Fibroblast of skin of right biceps (primary cell): Measurements from ENCODE around the gene CXCL5.
A peak's percentile ranks its signal among the peaks of the same experiment; 100 is the strongest.
"Not testable (repeated sequence)": the region's sequence is repeated elsewhere in the genome, so short reads cannot be mapped to it uniquely, and the experiment has no call there.

Experiments used
- DNase-seq: peaks from one replicate; pipeline ENCODE4 v3.0.0-alpha.2; 2013

CXCL5 gene

DNA sequence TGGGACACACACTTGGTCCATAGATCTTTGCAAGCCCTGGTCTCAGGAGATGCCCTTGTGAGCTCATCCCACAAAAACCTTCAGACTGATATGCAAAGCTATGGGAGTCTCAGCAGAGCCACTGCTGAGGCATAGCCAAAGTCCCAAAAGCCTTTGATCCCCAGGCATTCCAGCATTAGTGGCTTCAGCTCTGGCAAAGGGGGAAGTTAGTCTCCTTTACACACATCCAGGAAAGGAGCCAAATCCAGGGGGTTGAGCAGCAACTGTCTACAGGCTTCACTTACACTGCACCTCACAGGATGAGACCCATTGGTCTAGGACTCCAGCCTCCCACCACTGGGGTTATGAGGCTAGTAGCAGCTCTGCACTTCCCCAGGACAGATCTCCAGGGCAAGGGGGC is 30.6 kb downstream of the CXCL5 start:
- DNase-seq: peak; percentile 22

DNA sequence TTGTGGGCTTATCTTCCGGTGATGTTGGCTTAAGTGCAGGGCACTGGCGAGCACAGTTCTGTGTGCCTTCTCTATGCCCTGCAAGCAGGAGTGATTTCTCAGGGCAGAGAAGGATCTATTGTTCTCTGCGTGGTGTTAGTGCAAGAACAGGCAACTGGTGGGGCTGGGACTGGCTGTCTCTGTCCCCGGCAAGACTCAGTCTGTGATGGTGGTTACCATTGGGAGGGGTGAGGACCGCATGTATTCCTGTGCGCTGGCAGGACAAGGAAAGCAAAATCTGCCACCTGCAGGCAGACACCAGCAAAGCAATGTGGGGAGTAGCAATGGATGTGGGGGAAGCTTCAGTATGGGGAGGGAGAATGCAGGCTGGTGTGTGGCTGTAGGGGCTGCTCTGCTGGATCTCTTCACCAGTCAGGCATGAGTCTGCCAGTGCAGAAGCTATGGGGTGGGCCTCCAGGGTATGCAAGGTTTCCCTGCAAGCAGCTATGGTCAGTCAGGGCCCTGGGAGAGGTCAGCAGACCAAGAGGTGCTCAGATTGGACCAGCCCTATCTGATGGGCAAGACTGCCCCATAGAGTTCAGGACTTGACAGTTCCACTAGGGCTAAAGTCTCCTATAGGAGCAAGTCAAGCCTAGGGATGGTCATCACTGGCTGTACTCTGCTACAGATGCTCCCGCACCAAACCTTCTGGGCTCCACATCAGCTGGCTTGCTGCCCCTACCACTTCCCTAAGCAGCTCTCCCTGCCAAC is 33.4 kb downstream of the CXCL5 start:
- DNase-seq: no peak

DNA sequence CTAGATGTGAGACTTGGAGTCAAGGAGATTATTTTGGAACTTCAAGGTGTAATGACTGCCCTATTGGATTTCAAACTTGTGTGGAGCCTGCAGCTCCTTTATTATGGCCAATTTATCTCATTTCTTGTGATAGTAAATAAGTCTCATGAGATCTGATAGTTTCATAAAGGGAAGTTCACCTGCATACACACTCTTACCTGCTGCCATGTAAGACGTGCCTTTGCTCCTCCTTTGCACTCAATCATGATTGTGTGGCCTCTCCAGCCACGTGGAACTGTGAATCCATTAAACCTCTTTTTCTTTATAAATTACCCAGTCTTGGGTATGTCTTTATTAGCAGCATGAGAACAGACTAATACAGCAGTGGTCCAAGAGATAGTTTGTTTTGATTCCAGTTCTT is 35.8 kb downstream of the CXCL5 start:
- DNase-seq: no peak

DNA sequence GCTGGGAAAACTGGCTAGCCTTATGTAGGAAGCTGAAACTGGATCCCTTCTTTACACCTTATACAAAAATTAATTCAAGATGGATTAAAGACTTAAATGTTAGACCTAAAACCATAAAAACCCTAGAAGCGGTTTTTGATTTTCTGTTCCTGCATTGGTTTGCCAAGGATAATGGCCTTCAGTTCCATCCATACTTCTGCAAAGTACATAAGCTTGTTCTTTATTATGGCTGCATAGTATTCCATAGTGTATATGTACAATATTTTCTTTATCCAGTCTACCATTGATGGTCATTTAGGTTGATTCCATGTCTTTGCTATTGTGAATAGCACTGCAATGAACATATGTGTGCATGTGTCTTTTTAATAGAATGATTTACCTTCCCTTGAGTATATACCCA is 39.4 kb downstream of the CXCL5 start:
- DNase-seq: not testable (repeated sequence)

DNA sequence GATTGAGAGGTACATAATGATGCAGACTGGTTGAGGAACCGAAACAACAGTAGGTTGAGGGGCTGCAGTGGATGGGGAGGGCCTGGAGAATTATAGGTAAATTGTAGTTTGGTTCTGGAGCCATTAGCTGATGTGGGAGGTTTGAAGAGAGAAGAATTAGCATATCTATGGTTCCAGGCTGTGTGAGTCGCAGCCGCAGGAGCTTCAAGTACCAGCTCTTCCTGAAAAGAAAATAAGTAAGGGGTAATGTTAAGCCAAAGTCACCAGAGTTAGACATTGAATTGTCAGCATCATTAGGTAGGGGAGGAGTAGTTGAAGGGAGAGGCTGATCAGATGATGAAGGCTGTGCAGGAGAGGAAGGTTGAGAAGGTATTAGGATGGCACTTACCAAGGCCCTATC is 46.1 kb downstream of the CXCL5 start:
- no peak for DNase-seq

DNA sequence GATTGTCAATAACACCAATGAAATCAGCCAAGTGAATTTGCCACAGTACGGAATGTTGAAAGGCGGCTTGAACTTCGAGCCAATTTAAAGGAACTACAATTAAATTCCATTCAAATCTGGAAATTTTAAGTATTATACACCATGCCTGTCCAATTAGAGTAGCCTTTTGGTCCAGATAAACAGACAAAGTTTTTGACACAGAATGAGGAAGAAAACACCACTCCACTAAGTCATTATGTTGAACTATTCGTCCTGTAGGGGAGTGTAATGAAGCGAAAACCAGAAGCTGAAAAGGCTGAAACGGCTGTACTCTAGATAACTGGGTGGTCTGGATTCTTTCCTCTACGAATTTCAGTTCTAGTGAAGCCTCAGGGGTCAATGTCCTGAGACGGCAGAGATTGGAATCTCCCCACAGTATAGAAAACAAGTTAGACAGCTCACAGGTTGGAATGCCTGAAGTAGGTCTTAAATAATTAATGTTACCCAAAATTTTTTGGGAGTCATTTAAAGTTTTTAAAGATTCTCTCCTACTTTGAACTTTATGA is 48.0 kb downstream of the CXCL5 start:
- not testable (repeated sequence) for DNase-seq

DNA sequence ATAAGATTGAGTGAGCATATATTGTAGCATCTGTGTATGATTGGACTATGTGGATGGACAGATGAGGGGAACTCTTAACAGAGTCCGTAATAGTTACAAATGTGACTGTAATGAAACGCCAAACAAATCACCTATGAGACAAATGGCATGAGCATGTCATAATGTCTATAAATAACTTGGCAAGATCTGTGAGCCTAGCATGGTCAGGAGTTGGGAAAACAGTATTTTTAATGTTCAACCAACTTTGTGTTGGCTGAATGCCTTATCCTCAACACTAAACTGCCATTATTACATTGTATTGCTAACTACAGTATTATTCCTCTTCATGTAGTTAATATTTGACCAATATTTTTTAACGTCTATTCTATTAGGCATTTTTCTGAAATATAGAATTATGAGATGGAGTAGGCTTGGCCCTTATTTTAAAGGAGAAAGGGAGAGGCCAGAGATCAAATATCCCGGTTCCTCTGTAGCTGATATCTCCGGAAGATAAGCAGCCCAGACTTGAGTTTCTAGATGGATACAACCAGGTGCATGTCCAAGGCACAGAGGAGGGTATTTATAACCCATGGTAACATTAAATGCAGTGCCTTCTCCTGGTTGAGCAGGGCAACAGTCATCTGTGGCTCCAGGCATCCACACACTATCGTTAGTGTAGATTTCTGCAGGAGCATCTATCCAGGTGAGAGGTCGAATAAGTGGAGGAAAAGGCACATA is 49.3 kb downstream of the CXCL5 start:
- DNase-seq: no peak

DNA sequence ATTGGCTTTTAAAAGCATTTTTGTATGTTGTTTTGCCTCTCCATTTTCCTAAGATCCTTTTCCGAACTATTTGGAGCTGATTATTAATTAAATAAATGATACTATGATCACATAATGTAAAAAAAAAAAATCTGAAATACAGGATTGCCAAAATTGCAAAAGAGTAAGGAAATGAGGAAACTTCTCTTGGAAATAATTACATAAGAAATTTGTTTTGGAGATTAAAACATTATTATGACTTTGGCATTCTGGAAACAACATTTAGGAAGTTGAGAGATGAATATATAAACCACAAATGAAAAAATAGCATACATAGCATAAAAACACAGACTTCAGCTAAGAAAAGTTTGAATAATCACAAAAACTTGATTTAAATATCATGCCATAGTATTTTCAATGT is 50.2 kb downstream of the CXCL5 start:
- DNase-seq: no peak

DNA sequence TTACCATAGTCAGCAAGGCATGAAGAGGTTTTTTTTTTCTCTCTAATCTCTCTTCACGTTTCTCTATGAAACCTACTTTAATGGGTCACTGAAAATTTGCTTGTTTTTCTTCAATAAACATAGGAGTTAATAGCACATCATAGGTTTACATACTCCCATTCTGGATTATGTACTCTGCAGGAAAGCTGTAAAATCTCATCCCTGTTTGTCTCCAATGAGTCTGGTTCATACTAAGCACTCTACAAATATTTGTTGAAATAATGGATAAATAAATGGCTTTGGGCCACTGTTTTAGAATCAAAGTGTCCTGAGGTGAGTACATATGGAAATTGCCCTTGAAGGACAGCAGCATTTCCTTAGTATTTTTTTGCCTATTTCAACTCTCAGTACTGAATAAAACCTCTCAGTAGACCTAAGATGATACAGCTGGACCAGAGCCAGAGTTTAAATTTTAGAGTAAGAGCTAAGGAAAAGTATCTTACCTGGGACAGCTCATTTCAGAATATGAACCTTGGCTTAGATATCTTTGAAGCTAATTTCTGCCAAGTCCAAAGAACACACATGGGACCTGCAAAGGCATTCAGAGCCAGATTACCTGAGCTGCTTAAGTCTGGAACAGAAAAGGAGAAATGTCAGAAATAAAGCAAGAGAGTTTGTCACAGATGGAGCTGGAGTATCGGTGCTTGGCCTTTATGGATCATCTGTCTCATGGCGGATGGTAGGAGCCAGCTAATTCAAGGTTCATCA is 51.1 kb downstream of the CXCL5 start:
- DNase-seq: no peak

DNA sequence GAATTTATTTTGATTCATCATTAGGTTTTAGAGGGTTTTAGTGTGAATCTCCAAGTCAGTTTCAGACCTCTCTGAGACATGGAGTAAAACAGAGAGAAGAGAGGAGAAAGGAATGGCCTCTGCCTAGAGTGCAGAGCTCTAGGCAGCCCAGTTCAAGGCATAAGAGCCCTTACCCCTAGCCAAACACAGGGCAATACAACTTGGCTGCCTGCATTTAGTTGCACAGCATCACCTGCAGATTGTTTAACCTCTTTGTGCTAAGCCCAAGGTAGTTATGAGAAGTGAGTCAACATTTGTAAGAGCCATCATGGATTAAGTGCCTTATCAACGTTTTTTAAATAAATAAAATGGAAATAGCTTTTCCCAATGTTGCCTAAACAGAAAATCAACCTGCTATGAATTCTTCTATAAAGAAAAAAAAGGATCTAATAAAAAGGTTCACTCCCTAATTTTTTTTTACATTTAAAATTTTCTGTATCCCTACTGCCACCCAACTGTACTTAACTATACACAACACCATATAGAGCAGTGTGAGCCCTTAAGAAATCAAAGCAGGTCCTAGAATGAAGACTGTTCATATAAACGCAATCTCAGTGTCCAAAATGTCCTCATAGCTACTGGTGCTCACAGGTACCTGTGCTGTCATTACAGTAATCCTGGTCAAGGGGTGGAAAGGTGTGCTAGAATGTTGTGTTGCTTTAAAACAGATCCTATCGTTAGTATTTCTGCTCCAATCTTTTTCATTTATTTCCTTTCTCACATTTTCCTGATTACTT is 52.6 kb downstream of the CXCL5 start:
- no peak for DNase-seq
